Endothelial cell of umbilical vein (primary cell): Measurements from ENCODE around the gene CALN1. TPM values are rescaled to one million over a fixed set of nuclear protein-coding genes. Genes with fewer than 3 reads are reported as not detected.

Experiments
- BruUV-seq: library from RNA; stranded (reverse); fragments of 400-500 nt; replicated peaks from 2 replicates; lab custom pipeline; 2021; lab: Mats Ljungman, UMichigan
- CTCF ChIA-PET: fragments of 300-600, 350-600 bp; sonication (Branson Sonifier 250); formaldehyde crosslinking; loops from one replicate; lab custom pipeline; 2021; ENCODE audit warnings: antibody characterized with exemption, inconsistent platforms; lab: Charles Lee
- POLR2A ChIA-PET: fragments of 300-600, 350-600 bp; sonication (Branson Sonifier 250); formaldehyde crosslinking; loops from one replicate; lab custom pipeline; 2021; ENCODE audit warnings: antibody characterized with exemption, inconsistent platforms; lab: Charles Lee
- DNase-seq: peaks from one replicate; pipeline ENCODE4 v3.0.0-alpha.2; 2011; ENCODE audit warnings: low read depth, low spot score
- FAIRE-seq: peaks from 2 replicates; lab custom pipeline; 2011; peaks lifted over from hg19 to GRCh38; lab: Jason Lieb, UNC
- H2AFZ ChIP-seq: 2 replicates; pipeline ENCODE4 v1.6.0; 2012; ENCODE audit warnings: low read depth, low read length, control low read depth, inconsistent platforms
- H3K27ac ChIP-seq: 2 replicates; pipeline ENCODE4 v1.5.1; 2011; ENCODE audit warnings: low read depth, mild to moderate bottlenecking, control low read depth, low read length, moderate library complexity; ENCODE audit not compliant: insufficient read depth
- H3K27me3 ChIP-seq, 2 experiments: 2 replicates each; pipeline versions ENCODE4 v1.6.0 to v1.6.1; 2011; ENCODE audit warnings: low read length in 2 of 2, mixed read lengths in 1 of 2; ENCODE audit not compliant: control insufficient read depth in 2 of 2, insufficient read depth in 2 of 2
- H3K36me3 ChIP-seq, 2 experiments: 2 replicates in 1 of 2; 3 replicates in 1 of 2; pipeline ENCODE4 v1.5.1; 2011; ENCODE audit warnings: low read length in 2 of 2, mild to moderate bottlenecking in 1 of 2, moderate library complexity in 1 of 2; ENCODE audit not compliant: control insufficient read depth in 2 of 2, insufficient read depth in 2 of 2; ENCODE audit errors: extremely low read depth in 1 of 2
- H3K4me1 ChIP-seq: 3 replicates; pipeline ENCODE4 v1.5.1; 2011; ENCODE audit warnings: mild to moderate bottlenecking, low read length; ENCODE audit not compliant: control insufficient read depth, insufficient read depth; ENCODE audit errors: extremely low read depth
- H3K4me2 ChIP-seq: 2 replicates; pipeline ENCODE4 v1.6.1; 2011; ENCODE audit warnings: low read length, control low read depth, mixed read lengths; ENCODE audit not compliant: insufficient read depth
- H3K4me3 ChIP-seq, 3 experiments: fragments of 200-600 bp in 1 of 3; sonication (generic), shearing (Covaris generic) in 1 of 3; replicated peaks in 1 of 3; 2 replicates each; pipeline ENCODE4 v1.5.1; 2011 to 2016; ENCODE audit warnings: control low read depth in 3 of 3, low read length in 3 of 3, mild to moderate bottlenecking in 2 of 3, inconsistent platforms in 1 of 3, low read depth in 1 of 3, moderate library complexity in 1 of 3; ENCODE audit not compliant: insufficient read depth in 1 of 3
- H3K79me2 ChIP-seq: 2 replicates; pipeline ENCODE4 v1.6.0; 2012; ENCODE audit warnings: low read length, inconsistent platforms; ENCODE audit not compliant: control insufficient read depth, insufficient read depth
- H3K9ac ChIP-seq: replicated peaks from 2 replicates; pipeline ENCODE3; 2011; ENCODE audit warnings: low read length, control low read depth; ENCODE audit not compliant: insufficient read depth; ENCODE audit errors: extremely low read depth
- H3K9me1 ChIP-seq: replicated peaks from 3 replicates; pipeline ENCODE4 v1.6.0; 2011; ENCODE audit warnings: mild to moderate bottlenecking, low read length; ENCODE audit not compliant: control insufficient read depth, insufficient read depth; ENCODE audit errors: extremely low read depth
- H3K9me3 ChIP-seq: replicated peaks from 2 replicates; pipeline ENCODE4 v1.5.1; 2012; ENCODE audit warnings: low read length, inconsistent platforms; ENCODE audit not compliant: control insufficient read depth, insufficient read depth
- H4K20me1 ChIP-seq: replicated peaks from 2 replicates; pipeline ENCODE3; 2011; ENCODE audit warnings: mild to moderate bottlenecking, low read length; ENCODE audit not compliant: control insufficient read depth, insufficient read depth; ENCODE audit errors: extremely low read depth
- EZH2 ChIP-seq: IDR thresholded peaks from 2 replicates; pipeline ENCODE4 v1.6.1; 2012; ENCODE audit warnings: borderline replicate concordance, low read depth, mild to moderate bottlenecking, moderate library complexity, low read length, inconsistent platforms; ENCODE audit not compliant: severe bottlenecking
- FOS ChIP-seq: IDR thresholded peaks from 2 replicates; pipeline ENCODE4 v1.6.1; 2011; ENCODE audit warnings: mild to moderate bottlenecking, low read length, moderate library complexity, borderline replicate concordance; ENCODE audit not compliant: insufficient read depth
- GATA2 ChIP-seq: IDR thresholded peaks from 2 replicates; pipeline ENCODE4 v1.7.0; 2011; ENCODE audit warnings: low read depth, mild to moderate bottlenecking, moderate library complexity, mixed read lengths, low read length; ENCODE audit not compliant: insufficient read length, insufficient read depth
- JUN ChIP-seq: IDR thresholded peaks from 2 replicates; pipeline ENCODE4 v1.6.1; 2011; ENCODE audit warnings: borderline replicate concordance, low read depth; ENCODE audit not compliant: insufficient read length, insufficient read depth
- MYC ChIP-seq: IDR thresholded peaks from one replicate; pipeline ENCODE4 v1.6.1; 2011; ENCODE audit warnings: mild to moderate bottlenecking, low read depth, low read length
- POLR2AphosphoS5 ChIP-seq: IDR thresholded peaks from 2 replicates; pipeline ENCODE4 v1.6.1; 2012; ENCODE audit warnings: low read depth, mild to moderate bottlenecking, control low read depth, low read length, moderate library complexity; ENCODE audit not compliant: insufficient read depth
- dilution Hi-C: fragments of 300-500 bp; cut with MboI; formaldehyde crosslinking; loops from one replicate; pipeline ENCODE4 v1.15.0; 2019; ENCODE audit warnings: low sequenced_read_pairs; ENCODE audit not compliant: extremely low pct_ligation_motif_present
- intact Hi-C: fragments of 100-400 bp; cut with micrococcal nuclease; formaldehyde crosslinking; loops from one replicate; pipeline ENCODE4 v1.10.0; 2022
- polyA plus RNA-seq, 4 experiments: library from polyadenylated mRNA; depleted of rRNA in 3 of 4; stranded (reverse) in 3 of 4; unstranded in 1 of 4; fragments of >200 nt; gene quantifications; 2 replicates each; pipeline versions ENCODE4 v1.2.1 to v1.2.3, GENCODE V29; 2011 to 2012; ENCODE audit warnings: missing spikeins in 1 of 4
- total RNA-seq: library from RNA; stranded (reverse); gene quantifications from 2 replicates; pipeline ENCODE4 v1.2.3, GENCODE V29; 2021
- TF ChIP-seq, protein P1 (sequence below), 2 donors: IDR thresholded peaks; 1 replicate in 1 of 2; 2 replicates in 1 of 2; pipeline ENCODE4 v1.5.1; 2011; ENCODE audit warnings: low read length in 2 of 2, mild to moderate bottlenecking in 2 of 2, moderate library complexity in 2 of 2, control low read depth in 1 of 2, inconsistent platforms in 1 of 2, low read depth in 1 of 2; ENCODE audit not compliant: insufficient read depth in 1 of 2; ENCODE audit errors: extremely low read depth in 1 of 2

Gene CALN1
- total and polyA plus RNA-seq, 2 donors (not counting 3 experiments of a cell fraction or from before 2014, with no cell fraction given) = not detected

DNA sequence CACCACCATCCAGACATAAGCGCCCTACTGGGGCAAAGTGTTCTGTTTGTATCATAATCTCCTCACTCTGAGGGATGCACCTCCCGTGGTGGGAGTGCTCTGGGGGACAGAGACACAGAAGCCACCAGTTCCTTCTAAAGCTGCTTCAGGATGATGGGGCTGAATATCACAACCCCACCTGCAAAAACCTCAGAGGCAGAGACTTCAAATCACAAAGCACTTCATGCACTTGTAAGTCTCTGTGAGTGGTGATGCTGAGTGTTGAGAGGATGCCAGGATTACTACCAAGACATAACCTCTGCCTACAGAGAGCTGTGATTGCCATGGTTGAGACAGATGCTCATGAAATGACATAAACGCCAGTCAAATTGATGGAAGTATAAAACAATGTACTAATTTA is 255.5 kb downstream of the CALN1 start:
- H2AFZ ChIP-seq = no peak overlapping the region
- no peak overlapping the region for H3K4me3 ChIP-seq
- H3K27me3 ChIP-seq = no peaks in the 10 kb centered on the region
- H3K27ac ChIP-seq = no peak overlapping the region
- no peaks in the 10 kb centered on the region for H3K79me2 ChIP-seq
- no peak overlapping the region for H3K4me2 ChIP-seq
- FAIRE-seq = no peak
- dilution Hi-C loops (no loop called here), intact Hi-C loops (no loop called here)
- no peaks in the 10 kb centered on the region for H3K4me1 ChIP-seq
- ChIA-PET POLR2A (no interaction called here), CTCF (no interaction called here)
- no peak for TF ChIP-seq MYC
- TF ChIP-seq JUN = no peak
- TF ChIP-seq GATA2 = no peak
- no peak for TF ChIP-seq POLR2AphosphoS5
- TF ChIP-seq, protein P1, sequence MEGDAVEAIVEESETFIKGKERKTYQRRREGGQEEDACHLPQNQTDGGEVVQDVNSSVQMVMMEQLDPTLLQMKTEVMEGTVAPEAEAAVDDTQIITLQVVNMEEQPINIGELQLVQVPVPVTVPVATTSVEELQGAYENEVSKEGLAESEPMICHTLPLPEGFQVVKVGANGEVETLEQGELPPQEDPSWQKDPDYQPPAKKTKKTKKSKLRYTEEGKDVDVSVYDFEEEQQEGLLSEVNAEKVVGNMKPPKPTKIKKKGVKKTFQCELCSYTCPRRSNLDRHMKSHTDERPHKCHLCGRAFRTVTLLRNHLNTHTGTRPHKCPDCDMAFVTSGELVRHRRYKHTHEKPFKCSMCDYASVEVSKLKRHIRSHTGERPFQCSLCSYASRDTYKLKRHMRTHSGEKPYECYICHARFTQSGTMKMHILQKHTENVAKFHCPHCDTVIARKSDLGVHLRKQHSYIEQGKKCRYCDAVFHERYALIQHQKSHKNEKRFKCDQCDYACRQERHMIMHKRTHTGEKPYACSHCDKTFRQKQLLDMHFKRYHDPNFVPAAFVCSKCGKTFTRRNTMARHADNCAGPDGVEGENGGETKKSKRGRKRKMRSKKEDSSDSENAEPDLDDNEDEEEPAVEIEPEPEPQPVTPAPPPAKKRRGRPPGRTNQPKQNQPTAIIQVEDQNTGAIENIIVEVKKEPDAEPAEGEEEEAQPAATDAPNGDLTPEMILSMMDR (IDR thresholded peaks at IDR 0.05; ENCODE audit: extremely low read depth in 1 of 2, insufficient read depth in 1 of 2, low read depth in 1 of 2, low read length in 2 of 2) = no peak
- TF ChIP-seq FOS = no peak
- TF ChIP-seq EZH2 = no peak
- H4K20me1 ChIP-seq = no peaks in the 10 kb centered on the region
- no TSS peak for BruUV-seq
- H3K36me3 ChIP-seq = no peaks in the 10 kb centered on the region
- no peak overlapping the region for H3K9ac ChIP-seq
- peaks cover 3% of the 10 kb centered on the region for H3K9me3 ChIP-seq
- DNase-seq = no peak
- H3K9me1 ChIP-seq = no peaks in the 10 kb centered on the region
